B cell (primary cell): ENCODE measurements around the gene G0S2. TPM values are rescaled to one million over a fixed set of nuclear protein-coding genes. Genes with fewer than 3 reads are reported as not detected.

Experiments used
- ATAC-seq: fragments of 200-7000 bp; cut with Tn5 transposase; one replicate; pipeline ENCODE4 v1.10.0; 2021; ENCODE audit warnings: low read depth, mild to moderate bottlenecking, moderate number of reproducible peaks, moderate library complexity
- CTCF ChIA-PET: fragments of 350-600 bp; sonication (Branson Sonifier 250); formaldehyde crosslinking; loops from one replicate; lab custom pipeline; 2021; ENCODE audit warnings: antibody characterized with exemption, inconsistent platforms; lab: Charles Lee
- POLR2A ChIA-PET: fragments of 350-600 bp; sonication (Branson Sonifier 250); formaldehyde crosslinking; loops from one replicate; lab custom pipeline; 2021; ENCODE audit warnings: antibody characterized with exemption; lab: Charles Lee
- DNase-seq: peaks from one replicate; pipeline ENCODE4 v3.0.0; 2013
- H2AFZ ChIP-seq: 2 replicates; pipeline ENCODE4 v1.6.1; 2012; ENCODE audit warnings: mild to moderate bottlenecking, low read depth, low read length; ENCODE audit not compliant: insufficient read depth, poor library complexity, severe bottlenecking
- H3K27ac ChIP-seq, 2 donors: 1 replicate in 1 of 2; 2 replicates in 1 of 2; pipeline ENCODE4 v1.5.1; 2012 to 2013; ENCODE audit warnings: low read length in 2 of 2, mild to moderate bottlenecking in 2 of 2, moderate library complexity in 1 of 2
- H3K27me3 ChIP-seq, 4 experiments: fragments of 200-600 bp in 1 of 4; sonication (generic) in 1 of 4; replicated peaks in 1 of 4; 1 replicate in 2 of 4; 2 replicates in 2 of 4; pipeline versions ENCODE4 v1.6.1 to v1.7.0; 2013 to 2016; ENCODE audit warnings: low read length in 3 of 4, mild to moderate bottlenecking in 2 of 4, mixed read lengths in 1 of 4, moderate library complexity in 1 of 4; ENCODE audit not compliant: insufficient read depth in 4 of 4, control insufficient read depth in 3 of 4; ENCODE audit errors: control extremely low read depth in 1 of 4
- H3K36me3 ChIP-seq, 2 experiments: replicated peaks in 1 of 2; 1 replicate in 1 of 2; 2 replicates in 1 of 2; pipeline versions ENCODE4 v1.6.1 to v1.7.1; 2013; ENCODE audit warnings: low read length in 1 of 2; ENCODE audit not compliant: insufficient read depth in 2 of 2, control insufficient read depth in 1 of 2; ENCODE audit errors: control extremely low read depth in 1 of 2, extremely low read depth in 1 of 2
- H3K4me1 ChIP-seq, 2 donors: fragments of 200-600 bp in 1 of 2; sonication (generic) in 1 of 2; 1 replicate in 1 of 2; 2 replicates in 1 of 2; pipeline versions ENCODE4 v1.5.1 to v1.6.1; 2013 to 2017; ENCODE audit warnings: low read length in 2 of 2; ENCODE audit not compliant: control insufficient read depth in 2 of 2, insufficient read depth in 2 of 2
- H3K4me2 ChIP-seq: replicated peaks from 2 replicates; pipeline ENCODE3; 2012; ENCODE audit warnings: mild to moderate bottlenecking, low read depth, low read length; ENCODE audit not compliant: poor library complexity, severe bottlenecking
- H3K4me3 ChIP-seq, 5 experiments: fragments of 200-600 bp in 1 of 5; sonication (generic) in 1 of 5; 1 replicate in 3 of 5; 2 replicates in 2 of 5; pipeline versions ENCODE4 v1.5.1 to v1.7.0; 2011 to 2016; ENCODE audit warnings: low read length in 4 of 5, mild to moderate bottlenecking in 4 of 5, low read depth in 2 of 5, control low read depth in 1 of 5, moderate library complexity in 1 of 5; ENCODE audit not compliant: insufficient read depth in 1 of 5; ENCODE audit errors: control extremely low read depth in 1 of 5, extremely low read depth in 1 of 5
- H3K79me2 ChIP-seq: fragments of 200-600 bp; sonication (generic); one replicate; pipeline ENCODE4 v1.6.0; 2016; ENCODE audit warnings: low read length; ENCODE audit not compliant: control insufficient read depth, insufficient read depth
- H3K9ac ChIP-seq: fragments of 200-600 bp; sonication (generic); 2 replicates; pipeline ENCODE4 v1.6.1; 2017; ENCODE audit warnings: mild to moderate bottlenecking, low read length, moderate library complexity
- H3K9me3 ChIP-seq, 3 donors: one replicate each; pipeline versions ENCODE4 v1.6.1 to v1.7.1; 2013; ENCODE audit warnings: low read length in 2 of 3; ENCODE audit not compliant: control insufficient read depth in 2 of 3, insufficient read depth in 1 of 3; ENCODE audit errors: control extremely low read depth in 1 of 3
- H4K20me1 ChIP-seq: 2 replicates; pipeline ENCODE4 v1.6.0; 2012; ENCODE audit warnings: mild to moderate bottlenecking, low read length; ENCODE audit not compliant: insufficient read depth, control insufficient read depth, poor library complexity, severe bottlenecking
- H3K27ac Mint-ChIP-seq: one replicate; pipeline ENCODE4 v1.8.0; 2021; ENCODE audit warnings: mixed read lengths
- H3K27me3 Mint-ChIP-seq: one replicate; pipeline ENCODE4 v1.8.0; 2021; ENCODE audit warnings: mixed read lengths
- H3K4me1 Mint-ChIP-seq: one replicate; pipeline ENCODE4 v1.8.0; 2021; ENCODE audit warnings: mixed read lengths
- H3K4me3 Mint-ChIP-seq: one replicate; pipeline ENCODE4 v1.8.0; 2021; ENCODE audit warnings: mixed read lengths
- H3K9me3 Mint-ChIP-seq: one replicate; pipeline ENCODE4 v1.8.0; 2022; ENCODE audit warnings: mixed read lengths; ENCODE audit not compliant: insufficient read depth
- CTCF ChIP-seq: fragments of 200-600 bp; IDR thresholded peaks from one replicate; pipeline ENCODE4 v1.8.0; 2022; ENCODE audit warnings: antibody characterized with exemption, mild to moderate bottlenecking
- EZH2 ChIP-seq: IDR thresholded peaks from 2 replicates; pipeline ENCODE4 v1.6.1; 2012; ENCODE audit warnings: borderline replicate concordance, low read depth, mild to moderate bottlenecking, moderate library complexity, low read length; ENCODE audit not compliant: insufficient read depth, poor library complexity, severe bottlenecking
- WGBS: methylation state at CpG from one replicate; pipeline ENCODE4 v1.1.5; 2013; ENCODE audit warnings: missing lambda C conversion rate; ENCODE audit not compliant: insufficient coverage; 5-methylcytosine and 5-hydroxymethylcytosine counted together
- intact Hi-C: fragments of 100-400 bp; cut with micrococcal nuclease; formaldehyde crosslinking; loops from one replicate; pipeline ENCODE4 v1.10.0; 2022
- polyA plus RNA-seq: library from polyadenylated mRNA; depleted of rRNA; stranded (reverse); fragments of >200 nt; gene quantifications from 2 replicates; pipeline ENCODE4 v1.2.3, GENCODE V29; 2012
- total RNA-seq, 2 donors: library from RNA; stranded (reverse); fragments of 120-200 nt in 1 of 2; gene quantifications; 1 replicate in 1 of 2; 2 replicates in 1 of 2; pipeline versions ENCODE4 v1.2.3 to v1.2.4, GENCODE V29; 2013 to 2022

G0S2 gene
- total and polyA plus RNA-seq, 2 donors (not counting 1 experiment from before 2014, with no cell fraction given), result 6.2 TPM; not detected in 1

DNA sequence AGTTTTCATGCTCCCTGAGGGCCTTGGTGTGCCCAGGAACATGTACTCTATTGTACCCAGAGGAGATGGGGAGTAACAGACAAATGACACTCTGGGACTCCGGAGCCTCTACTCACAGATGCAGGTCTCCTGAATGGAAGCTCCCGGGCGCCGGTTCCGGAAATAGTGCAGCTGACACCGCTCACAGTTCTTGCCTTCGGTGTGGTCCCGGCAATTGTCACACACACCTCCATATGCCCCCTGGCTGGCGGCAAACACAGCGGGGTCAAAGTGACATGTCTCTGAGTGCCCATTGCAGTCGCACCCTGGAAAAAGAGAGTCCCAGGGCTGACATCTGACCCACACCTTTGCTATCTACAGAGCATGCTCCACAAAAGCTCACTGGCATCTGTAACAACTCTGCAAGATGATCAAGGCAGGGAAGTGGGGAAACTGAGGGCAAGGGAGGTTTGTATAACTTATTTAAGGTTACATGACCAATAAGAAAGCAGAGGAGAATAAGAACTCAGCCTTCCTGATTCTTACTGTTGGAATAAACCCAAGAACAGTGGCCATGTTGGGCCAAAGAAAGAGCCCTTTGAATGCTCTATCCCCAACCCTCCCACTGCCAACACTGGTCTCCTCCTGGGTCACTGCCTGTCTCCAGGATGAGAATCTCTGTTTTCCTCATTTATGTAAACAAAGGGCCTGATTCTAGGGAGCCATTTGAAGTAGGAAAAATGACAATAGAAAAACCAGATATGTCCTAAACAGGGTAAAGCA, 45.4 kb upstream of the G0S2 start:
- peaks cover 6% of the 10 kb centered on the region for H3K4me1 Mint-ChIP-seq
- Histone ChIP-seq H3K4me3 (no peak overlapping the region), H3K4me2 (no peak overlapping the region), H4K20me1 (no peaks in the 10 kb centered on the region), H3K4me1 (no peaks in the 10 kb centered on the region), H3K27ac (no peak overlapping the region), H2AFZ (no peak overlapping the region), H3K36me3 (no peaks in the 10 kb centered on the region), H3K79me2 (no peaks in the 10 kb centered on the region), H3K9ac (no peak overlapping the region), H3K27me3 (peaks cover 0 to 7% (median 2%) of the 10 kb centered on the region in 4 experiments), H3K9me3 (no peaks in the 10 kb centered on the region)
- H3K9me3 Mint-ChIP-seq, result no peaks in the 10 kb centered on the region
- no peak for TF ChIP-seq CTCF
- no peak for TF ChIP-seq EZH2
- peaks cover 9% of the 10 kb centered on the region for H3K27me3 Mint-ChIP-seq
- POLR2A ChIA-PET, result no interaction called here
- DNase-seq (no peak), ATAC-seq (no peak)
- 95% methylated on average over 11 of the region's 11 CpGs for WGBS
- H3K27ac Mint-ChIP-seq, result no peak overlapping the region
- H3K4me3 Mint-ChIP-seq, result no peak overlapping the region
- intact Hi-C loops, result no loop called here
- CTCF ChIA-PET, result interaction anchor here (0.7 to 2.4 kb wide), 5 partner anchors 8 to 64 kb away, joined by 3 to 10 read pairs (median 3); no protein-coding TSS in a partner anchor
